Measurements from ENCODE around the gene CAPN5. TPM values are rescaled to one million over a fixed set of nuclear protein-coding genes. Genes with fewer than 3 reads are reported as not detected.

Gene CAPN5
- total and polyA plus RNA-seq, 2 of the 8 experiments (the other 6 are each of a cell fraction or from before 2014, with no cell fraction given) = 21.5 to 22.4 TPM

DNA sequence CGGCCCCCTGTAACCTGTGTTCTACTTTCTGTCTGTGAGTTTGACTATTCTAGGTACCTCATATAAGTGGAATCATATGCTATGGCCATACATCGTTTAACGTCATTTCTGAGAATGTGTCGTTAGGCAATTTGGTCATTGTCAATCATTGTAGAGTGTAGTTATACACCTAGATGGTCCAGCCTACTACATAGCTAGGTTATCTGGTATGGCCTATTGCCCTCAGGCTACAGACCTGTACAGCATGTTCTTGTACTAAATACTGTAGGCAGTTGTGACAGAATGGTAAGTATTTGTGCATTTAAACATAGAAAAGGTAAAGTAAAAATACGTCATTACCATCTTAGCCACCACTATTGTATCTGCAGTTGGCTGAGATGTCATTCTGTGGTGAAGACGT, 96.5 kb downstream of the CAPN5 start:
- POLR2A ChIA-PET (ENCODE audit: partially characterized antibody) = no interaction called here
- no peak for DNase-seq (ENCODE audit: low read depth in 1 of 2, low spot score in 2 of 2)

More for the DNA sequence above, 96.5 kb downstream of the CAPN5 start:
- no peak overlapping the region for H3K14ac ChIP-seq (ENCODE audit: insufficient read length)
- no peak overlapping the region for H2AK5ac ChIP-seq (ENCODE audit: low read depth, low read length)
- CTCF ChIA-PET (ENCODE audit: partially characterized antibody) = interaction anchor here (0.9 to 1.2 kb wide), 2 partner anchors 11 to 36 kb away, joined by 3 to 4 read pairs; partner anchors contain the start of gene MYO7A
- H2BK12ac ChIP-seq (ENCODE audit: low read depth, low read length) = no peak overlapping the region
- FAIRE-seq = no peak
- H3K4me2 ChIP-seq (ENCODE audit: insufficient read depth in 1 of 2, low read depth in 2 of 2, low read length in 2 of 2) = no peak overlapping the region
- H3K23me2 ChIP-seq (ENCODE audit: low read depth, low read length) = no peaks in the 10 kb centered on the region
- no peak overlapping the region for H3K18ac ChIP-seq (ENCODE audit: extremely low read depth, low read length)
- no peaks in the 10 kb centered on the region for H3K9me3 ChIP-seq (ENCODE audit: insufficient read depth in 2 of 2, low read depth in 1 of 2, low read length in 1 of 2)
- no peaks in the 10 kb centered on the region for H3K36me3 ChIP-seq (ENCODE audit: control insufficient read depth in 2 of 4, insufficient read depth in 4 of 4, low read length in 3 of 4)
- no peak overlapping the region for H3K4ac ChIP-seq (replicated peaks; ENCODE audit: insufficient read length, low read depth, low read length)
- H3K27me3 ChIP-seq (replicated peaks in 1 of 4; ENCODE audit: control insufficient read depth in 3 of 4, extremely low read depth in 1 of 4, insufficient read depth in 3 of 4, low read length in 3 of 4) = no peaks in the 10 kb centered on the region
- WGBS, 2 experiments (ENCODE audit: extremely low coverage in 1 of 2, insufficient coverage in 1 of 2, insufficient read length in 1 of 2, insufficient replicate concordance in 2 of 2, low coverage in 1 of 2, low lambda C conversion rate in 2 of 2, missing lambda C conversion rate in 1 of 2) = 84% methylated on average over 6 of the region's 6 CpGs; no CpG with 5 or more reads in 1 of the 2 experiments
- H4K20me1 ChIP-seq (replicated peaks in 1 of 2; ENCODE audit: control insufficient read depth in 1 of 2, insufficient read depth in 2 of 2, low read length in 2 of 2) = no peaks in the 10 kb centered on the region
- H4K91ac ChIP-seq (replicated peaks; ENCODE audit: insufficient read length, low read length) = no peak overlapping the region
- no peak overlapping the region for H3K27ac ChIP-seq (ENCODE audit: low read depth, low read length)
- no peak overlapping the region for H3K56ac ChIP-seq (replicated peaks; ENCODE audit: insufficient read length, low read depth, low read length)
- H3K4me3 ChIP-seq (ENCODE audit: extremely low read depth in 1 of 4, insufficient read depth in 2 of 4, low read depth in 3 of 4, low read length in 4 of 4) = no peak overlapping the region
- no peak overlapping the region for H2BK120ac ChIP-seq (replicated peaks; ENCODE audit: low read depth, low read length)
- H4K8ac ChIP-seq (ENCODE audit: extremely low read depth, insufficient read depth, low read length) = no peak overlapping the region
- no peak overlapping the region for H3K23ac ChIP-seq (ENCODE audit: insufficient read length)
- no peak overlapping the region for H4K5ac ChIP-seq (ENCODE audit: insufficient read length, low read depth, low read length)
- H2AFZ ChIP-seq (ENCODE audit: low read length) = no peak overlapping the region
- H3K79me1 ChIP-seq (ENCODE audit: low read depth, low read length) = no peaks in the 10 kb centered on the region
- no peaks in the 10 kb centered on the region for H3K79me2 ChIP-seq (ENCODE audit: control insufficient read depth in 1 of 2, insufficient read depth in 2 of 2, low read length in 2 of 2)
- no peak overlapping the region for H2BK20ac ChIP-seq (ENCODE audit: low read length)
- no peaks in the 10 kb centered on the region for H3K4me1 ChIP-seq (replicated peaks in 1 of 4; ENCODE audit: control insufficient read depth in 3 of 4, insufficient read depth in 4 of 4, low read length in 3 of 4)
- no peak overlapping the region for H2BK5ac ChIP-seq (ENCODE audit: low read depth, low read length)
- no peak overlapping the region for H3K9ac ChIP-seq (replicated peaks in 1 of 4; ENCODE audit: extremely low read depth in 1 of 4, low read depth in 3 of 4, low read length in 3 of 4)
- TF ChIP-seq GABPA (IDR thresholded peaks at IDR 0.05; ENCODE audit: borderline replicate concordance, insufficient read depth, low read length) (no peak), EGR1 (IDR thresholded peaks at IDR 0.05; ENCODE audit: borderline replicate concordance, low read depth, low read length) (no peak), TAF1 (IDR thresholded peaks at IDR 0.05; ENCODE audit: low read depth, low read length) (no peak), POU5F1 (IDR thresholded peaks at IDR 0.05; ENCODE audit: low read depth, low read length) (no peak), CBX5 (IDR thresholded peaks at IDR 0.05; ENCODE audit: low read depth, low read length) (no peak), EZH2 (IDR thresholded peaks at IDR 0.05; ENCODE audit: low read depth, low read length, severe bottlenecking) (no peak), BCL11A (IDR thresholded peaks at IDR 0.05; ENCODE audit: low read depth in 2 of 2, low read length in 2 of 2) (no peak), CHD2 (IDR thresholded peaks at IDR 0.05; ENCODE audit: low read length) (no peak)
- TF ChIP-seq, protein P1, sequence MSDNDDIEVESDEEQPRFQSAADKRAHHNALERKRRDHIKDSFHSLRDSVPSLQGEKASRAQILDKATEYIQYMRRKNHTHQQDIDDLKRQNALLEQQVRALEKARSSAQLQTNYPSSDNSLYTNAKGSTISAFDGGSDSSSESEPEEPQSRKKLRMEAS (IDR thresholded peaks at IDR 0.05) = no peak
- TF ChIP-seq, protein P2, sequence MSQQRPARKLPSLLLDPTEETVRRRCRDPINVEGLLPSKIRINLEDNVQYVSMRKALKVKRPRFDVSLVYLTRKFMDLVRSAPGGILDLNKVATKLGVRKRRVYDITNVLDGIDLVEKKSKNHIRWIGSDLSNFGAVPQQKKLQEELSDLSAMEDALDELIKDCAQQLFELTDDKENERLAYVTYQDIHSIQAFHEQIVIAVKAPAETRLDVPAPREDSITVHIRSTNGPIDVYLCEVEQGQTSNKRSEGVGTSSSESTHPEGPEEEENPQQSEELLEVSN (IDR thresholded peaks at IDR 0.05) = no peak
- H2BK15ac ChIP-seq (ENCODE audit: low read length) = no peak overlapping the region
